Measurements from ENCODE around the gene RYK.

Gene RYK

DNA sequence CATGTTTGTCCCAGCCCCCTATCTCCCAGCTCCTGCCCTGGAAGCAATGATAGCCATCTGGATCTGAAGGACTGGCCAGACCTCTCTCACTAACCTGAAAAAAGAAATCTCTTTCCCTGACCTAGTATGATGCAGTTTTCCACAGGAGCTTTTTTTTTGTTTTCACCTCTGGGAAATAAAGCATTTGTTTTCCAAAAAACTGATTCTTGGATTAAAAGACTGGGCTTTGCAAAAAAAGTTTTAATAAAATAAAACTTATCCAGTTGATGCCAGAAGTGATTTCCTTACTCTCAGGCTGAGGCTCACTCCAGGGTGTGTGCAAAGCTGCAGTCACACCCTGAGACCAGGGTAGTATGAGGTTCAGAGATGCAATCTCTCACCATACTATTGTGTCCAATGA is 104.0 kb downstream of the RYK start:
- DNase-seq, result no peak

DNA sequence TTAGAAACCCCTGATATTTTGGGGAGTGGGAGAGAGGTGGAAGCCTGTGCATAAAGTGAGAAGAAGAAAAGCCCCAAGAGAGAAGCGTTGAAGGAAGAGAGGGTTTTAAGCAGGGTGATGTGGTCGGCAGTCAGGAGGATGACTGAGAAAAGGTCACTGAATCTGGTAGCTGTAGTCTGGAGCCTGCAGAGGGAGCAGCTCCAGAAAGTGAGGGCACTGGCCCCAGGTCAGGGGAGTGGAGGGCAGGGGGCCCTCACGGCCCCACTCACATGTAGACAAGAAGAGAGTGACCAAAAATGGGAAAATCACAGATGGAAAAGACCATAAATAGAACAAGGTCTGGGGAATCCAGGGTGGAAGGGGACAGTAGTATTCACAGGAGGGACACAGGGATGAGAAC is 105.5 kb downstream of the RYK start:
- DNase-seq, result no peak

DNA sequence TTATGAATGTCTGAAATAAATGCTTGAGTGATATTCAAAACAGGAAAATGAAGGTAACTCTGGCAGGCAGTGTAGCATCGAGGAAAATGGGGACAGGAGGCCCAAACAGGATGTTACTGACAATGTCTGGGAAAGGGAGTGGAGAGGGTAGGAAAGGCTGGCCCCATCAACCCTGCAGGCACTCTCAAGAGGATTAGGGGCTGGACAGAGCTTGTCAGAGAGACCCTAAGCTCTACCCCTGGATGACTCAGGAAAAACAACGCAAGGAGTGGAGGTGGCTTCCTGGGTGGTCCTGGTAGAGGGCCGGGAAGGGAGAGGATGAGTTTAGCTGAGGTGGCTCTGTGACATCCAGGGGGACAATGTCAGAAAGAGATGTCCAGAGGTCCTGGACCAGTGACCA is 106.0 kb downstream of the RYK start:
- no peak for DNase-seq

DNA sequence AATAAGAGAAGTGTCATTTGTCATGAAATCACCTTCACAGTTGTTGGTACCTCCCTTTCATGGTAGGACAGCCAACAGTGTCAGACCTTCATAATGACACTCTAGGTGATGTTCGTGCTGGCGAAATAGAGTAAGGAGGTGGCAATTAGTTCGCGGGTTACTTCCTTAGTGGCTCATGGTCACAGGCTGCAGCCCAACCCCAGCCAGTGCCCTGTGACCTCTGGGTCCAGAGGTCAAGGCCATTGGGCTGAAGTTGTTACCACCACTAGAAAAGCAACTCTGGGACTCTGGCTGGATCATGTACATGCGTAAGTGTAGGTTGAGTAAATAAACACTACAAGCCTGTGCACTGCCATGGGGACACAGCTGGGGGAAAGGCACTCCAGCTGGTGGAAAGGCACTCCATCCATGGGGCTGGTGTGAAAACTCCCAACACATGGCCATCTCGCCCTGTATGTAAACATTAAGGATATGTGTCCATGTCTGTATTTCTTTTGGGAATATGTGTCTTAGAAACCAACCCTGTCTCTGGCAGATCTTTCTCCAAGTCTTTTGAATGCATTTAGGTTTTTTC is 106.7 kb downstream of the RYK start:
- peak; percentile 36 for DNase-seq

DNA sequence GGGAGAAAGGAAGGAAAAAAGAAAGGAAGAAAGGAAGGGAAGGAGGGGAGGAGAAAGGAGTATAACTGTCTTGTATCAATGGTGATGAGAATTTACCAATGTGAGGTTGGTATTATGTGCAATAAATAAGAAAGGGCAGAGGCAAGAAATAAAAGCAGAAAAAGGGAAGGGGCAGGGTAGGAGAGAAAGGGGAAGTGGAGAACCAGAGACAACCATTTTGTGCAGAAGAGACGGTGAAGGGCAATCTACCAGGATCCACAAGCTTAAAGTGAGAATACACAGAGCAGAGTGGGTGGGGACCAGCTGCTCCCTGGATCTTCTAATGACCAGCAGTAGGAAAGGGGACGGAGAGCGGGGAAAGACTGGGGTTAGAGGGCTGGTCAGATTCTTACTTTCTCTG is 114.1 kb downstream of the RYK start:
- DNase-seq, result no peak

DNA sequence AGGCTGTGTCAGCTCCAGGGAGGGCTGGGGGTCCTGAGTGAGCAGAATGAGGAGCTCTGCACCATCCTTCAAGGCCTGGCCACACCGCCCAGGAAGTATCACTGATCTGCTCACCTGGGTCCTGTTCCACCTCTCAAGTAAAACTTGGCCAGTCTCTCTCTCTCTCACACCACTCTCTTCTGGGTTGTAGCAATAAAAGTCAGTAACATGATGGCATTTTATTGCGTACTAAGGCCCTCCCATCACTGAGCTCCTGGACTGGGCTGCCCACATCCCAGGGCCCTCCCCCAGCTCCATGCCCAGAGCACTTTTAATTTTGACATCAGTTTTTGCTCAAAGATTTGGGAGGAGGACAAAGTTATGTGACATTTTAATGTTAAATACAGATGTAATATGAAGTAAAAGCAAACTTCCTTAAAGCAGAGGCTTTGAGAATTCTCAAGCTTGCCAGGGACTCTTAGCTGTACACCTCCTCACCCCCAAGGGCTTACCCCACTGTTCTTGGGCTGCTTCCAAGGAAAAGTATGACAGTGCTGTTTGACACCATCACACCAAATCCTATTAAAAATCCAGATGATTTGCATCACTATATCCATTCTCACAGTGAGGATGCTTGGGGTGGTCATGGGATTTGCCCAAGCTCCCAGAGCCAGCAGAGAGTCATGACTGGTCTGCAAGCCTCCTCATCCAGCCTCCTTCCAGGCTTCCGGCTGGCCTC is 115.8 kb downstream of the RYK start:
- no peak for DNase-seq

DNA sequence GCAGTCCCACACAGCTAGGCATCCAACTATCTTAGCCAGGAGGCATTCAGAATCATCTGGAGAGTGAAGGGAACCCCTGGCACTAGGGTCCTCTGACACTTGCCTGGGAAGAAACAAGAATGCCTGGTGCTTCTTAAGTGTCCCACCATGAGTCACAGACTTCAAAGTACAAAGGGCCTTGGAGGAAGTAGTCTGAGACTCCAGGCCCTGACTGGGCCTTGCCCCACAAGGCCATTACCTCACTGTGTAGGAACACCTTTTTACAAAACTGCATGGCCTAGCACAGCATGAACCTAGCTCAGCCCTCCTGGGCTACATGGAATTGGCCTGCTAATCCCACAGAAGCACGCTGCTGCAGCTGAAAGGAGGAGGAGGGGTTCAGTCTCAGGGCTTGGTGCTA is 116.4 kb downstream of the RYK start:
- no peak for DNase-seq

DNA sequence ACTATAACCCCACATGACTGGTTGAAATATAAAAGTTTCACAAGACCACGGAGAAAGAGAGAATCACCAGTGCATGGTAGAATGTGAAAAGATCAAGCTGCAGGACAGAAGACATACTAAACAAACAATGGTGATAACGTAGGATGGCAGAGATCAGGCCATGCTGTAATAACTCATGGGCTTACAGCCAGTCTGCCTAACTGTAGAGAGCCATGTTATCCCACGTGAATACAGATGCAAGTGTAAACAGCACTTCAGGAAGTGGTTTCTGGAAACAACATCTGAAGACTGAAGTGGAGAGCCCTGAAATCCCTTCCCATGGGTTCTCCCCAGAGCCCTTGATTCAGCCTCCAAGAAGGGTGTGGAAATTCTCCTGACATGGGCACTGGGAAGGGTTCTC is 117.7 kb downstream of the RYK start:
- DNase-seq, result peak; percentile 12

DNA sequence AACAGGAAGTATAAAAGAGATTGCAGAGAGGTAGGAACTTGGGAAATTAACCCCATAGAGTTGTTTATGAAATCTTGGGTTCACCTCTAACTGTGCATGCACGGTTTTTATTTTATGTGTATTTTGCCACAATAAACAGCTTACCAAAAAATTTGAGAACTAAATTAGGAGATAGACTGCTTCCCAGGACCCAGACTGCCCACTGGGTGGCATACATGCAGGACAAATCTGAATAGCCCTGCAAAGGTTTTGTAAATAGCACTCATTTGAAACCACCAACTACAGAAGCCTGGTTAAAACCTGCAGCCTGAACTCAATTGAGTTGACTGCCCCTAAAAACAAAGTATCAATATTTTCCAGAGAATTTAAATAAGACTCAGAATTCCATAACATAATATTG is 124.5 kb downstream of the RYK start:
- no peak for DNase-seq

DNA sequence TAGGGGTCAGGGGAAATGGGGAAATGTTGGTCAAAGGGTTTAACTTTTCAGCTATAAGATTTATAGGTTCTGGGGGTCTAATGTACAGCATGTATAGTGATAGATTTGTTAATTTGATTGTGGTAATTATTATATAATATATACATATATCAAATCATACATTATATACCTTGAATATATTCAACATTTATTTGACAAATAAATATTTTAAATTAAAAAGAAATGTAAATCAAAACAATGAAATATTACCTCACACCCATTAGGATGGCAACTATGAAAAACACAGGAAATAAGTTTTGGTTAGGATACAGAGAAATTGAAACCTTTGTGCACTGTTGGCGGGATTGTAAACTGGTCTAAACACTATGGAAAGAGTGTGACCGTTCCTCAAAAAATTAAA is 135.9 kb downstream of the RYK start:
- no peak for DNase-seq

DNA sequence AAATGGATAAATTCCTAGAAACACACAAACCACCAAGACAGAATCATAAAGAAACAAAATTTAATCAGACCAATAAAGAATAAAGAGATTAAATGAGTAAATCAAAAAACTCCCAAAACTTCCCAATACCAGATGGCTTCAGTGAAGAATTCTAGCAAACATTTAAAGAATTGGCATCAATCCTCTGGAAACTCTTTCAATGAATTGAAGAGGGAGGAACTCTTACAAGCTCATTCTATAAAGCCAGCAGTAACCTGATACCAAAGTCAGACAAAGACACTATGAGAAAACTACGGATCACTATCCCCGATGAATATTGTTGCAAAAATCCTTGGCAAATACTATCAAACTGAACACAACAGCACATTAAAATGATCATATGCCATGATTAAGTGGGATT is 139.0 kb downstream of the RYK start:
- DNase-seq, result no peak

DNA sequence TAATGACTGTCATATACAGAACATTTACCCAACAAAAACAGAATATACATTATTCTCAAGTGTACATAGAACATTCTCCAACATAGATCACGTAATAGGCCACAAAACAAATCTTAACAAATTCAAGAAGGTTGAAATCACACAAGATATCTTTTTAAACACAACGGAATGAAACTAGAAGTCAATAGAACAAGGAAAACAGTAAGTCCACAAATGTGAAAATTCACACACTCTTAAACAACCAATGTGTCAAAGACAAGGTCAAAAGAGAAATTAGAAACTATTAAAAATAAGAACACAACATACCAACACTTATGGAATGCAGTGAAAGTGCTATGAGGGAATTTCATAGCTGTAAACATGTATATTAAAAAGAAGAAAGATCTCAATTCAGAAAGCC is 139.7 kb downstream of the RYK start:
- DNase-seq, result no peak
